Epithelial cell of prostate (primary cell): ENCODE measurements around the gene SIT1.

Experiments
- DNase-seq: peaks from one replicate; pipeline ENCODE4 v3.0.0-alpha.2; 2011; ENCODE audit warnings: low read depth, low spot score
- H3K27ac ChIP-seq: fragments of 450-650 bp; 2 replicates; pipeline ENCODE4 v1.5.1; 2017; ENCODE audit warnings: mild to moderate bottlenecking

SIT1 gene, protein sequence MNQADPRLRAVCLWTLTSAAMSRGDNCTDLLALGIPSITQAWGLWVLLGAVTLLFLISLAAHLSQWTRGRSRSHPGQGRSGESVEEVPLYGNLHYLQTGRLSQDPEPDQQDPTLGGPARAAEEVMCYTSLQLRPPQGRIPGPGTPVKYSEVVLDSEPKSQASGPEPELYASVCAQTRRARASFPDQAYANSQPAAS

DNA sequence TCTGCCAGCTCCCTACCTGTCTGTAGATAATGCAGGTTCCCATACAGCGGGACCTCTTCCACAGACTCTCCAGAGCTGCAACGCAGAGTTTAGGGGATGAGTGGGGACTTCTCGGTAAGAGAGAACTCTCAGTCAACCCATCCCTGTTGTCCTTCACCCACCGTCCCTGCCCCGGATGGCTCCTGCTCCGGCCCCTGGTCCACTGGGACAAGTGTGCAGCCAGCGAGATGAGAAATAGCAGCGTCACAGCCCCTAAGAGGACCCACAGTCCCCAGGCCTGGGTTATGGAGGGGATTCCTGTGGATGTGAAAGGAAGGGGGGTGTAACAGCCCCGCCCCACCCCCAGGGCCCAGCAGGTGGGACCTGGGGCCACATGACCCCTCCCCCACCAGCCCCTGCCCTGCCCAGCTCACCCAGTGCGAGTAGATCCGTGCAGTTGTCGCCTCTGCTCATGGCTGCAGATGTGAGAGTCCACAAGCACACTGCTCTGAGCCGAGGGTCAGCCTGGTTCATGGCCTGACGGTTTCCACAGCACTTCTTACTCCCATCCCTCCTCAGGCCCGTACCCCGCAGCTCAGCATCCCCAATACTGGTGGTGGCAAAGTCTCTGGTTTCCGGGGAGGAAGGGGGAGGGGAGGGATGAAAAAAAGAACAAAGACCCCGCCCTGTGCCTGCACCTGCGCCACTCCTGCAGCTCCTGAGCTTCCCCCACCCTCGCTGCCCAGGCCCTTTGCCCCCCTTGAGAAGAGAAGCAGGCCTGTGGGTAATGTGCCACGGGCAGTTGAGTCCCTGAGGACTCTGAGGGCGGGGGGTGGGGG, at the start of gene SIT1:
TSS of gene SIT1 (minus strand) at position 591 of the 818 bp plus-strand sequence. CDS start at position 513, 78 bp downstream.
- DNase-seq = no peak
- no peak within 1 kb of the TSS for H3K27ac ChIP-seq

DNA sequence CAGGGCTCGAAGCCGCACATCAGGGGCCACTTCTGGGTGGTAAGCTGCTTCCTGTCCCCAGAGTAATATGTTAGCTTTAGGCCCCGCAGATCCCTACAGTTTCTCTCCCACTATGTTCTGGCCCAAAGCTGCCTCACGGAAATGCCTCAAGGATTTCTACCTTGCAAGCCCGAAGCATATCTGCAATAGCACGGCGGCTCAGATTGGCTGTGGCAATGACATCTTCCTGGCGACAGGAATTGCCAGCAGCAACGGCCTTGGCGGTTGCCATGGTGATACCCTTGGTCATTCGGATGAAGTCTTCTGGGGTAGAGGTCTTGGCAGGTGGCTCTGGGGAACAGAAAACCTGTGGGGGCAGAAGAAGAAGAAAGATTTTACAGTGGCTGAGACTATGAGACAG, 49.3 kb upstream of the SIT1 start:
- no peak for DNase-seq
- no peak overlapping the region for H3K27ac ChIP-seq

DNA sequence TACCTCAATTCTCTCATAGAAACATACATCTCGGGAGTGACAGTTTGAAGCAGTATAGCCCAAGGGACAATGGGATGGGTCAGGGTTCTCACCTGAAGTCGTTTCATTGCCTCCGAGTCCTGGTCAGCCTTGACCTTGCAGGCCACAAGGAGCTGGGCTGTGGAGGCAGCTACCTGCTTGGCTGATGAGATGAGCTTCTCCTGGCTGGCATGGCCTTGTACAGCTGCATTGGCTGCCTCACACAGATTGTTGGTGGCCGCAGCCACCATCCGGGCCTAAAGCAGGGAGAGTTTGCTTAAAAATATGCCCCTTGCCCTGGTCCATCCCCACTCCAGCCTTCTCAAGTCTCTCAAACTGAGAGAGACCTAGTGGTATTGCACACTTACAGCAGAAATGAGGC, 47.5 kb upstream of the SIT1 start:
- no peak overlapping the region for H3K27ac ChIP-seq
- DNase-seq = no peak

DNA sequence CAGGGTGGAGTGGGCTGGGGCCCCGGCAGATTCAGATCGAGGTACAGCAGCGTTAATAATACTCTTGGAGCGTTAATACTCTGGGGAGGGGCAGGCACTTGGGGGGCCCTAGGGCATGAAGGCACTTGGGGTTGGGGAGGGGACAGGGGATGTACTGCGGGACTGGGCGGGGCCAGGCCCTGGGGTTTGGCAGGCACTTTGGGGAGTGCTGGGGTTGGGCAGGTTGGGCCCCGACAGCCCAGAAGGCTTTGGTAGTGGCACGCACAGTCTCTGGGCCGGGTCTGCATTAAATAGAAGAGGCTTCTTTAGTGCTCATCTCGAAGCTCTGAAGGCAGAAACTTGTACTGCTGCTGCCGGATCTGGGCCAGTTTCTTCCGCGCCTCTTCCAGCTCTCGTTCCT, 46.8 kb upstream of the SIT1 start:
- no peak for DNase-seq
- H3K27ac ChIP-seq = no peak overlapping the region

DNA sequence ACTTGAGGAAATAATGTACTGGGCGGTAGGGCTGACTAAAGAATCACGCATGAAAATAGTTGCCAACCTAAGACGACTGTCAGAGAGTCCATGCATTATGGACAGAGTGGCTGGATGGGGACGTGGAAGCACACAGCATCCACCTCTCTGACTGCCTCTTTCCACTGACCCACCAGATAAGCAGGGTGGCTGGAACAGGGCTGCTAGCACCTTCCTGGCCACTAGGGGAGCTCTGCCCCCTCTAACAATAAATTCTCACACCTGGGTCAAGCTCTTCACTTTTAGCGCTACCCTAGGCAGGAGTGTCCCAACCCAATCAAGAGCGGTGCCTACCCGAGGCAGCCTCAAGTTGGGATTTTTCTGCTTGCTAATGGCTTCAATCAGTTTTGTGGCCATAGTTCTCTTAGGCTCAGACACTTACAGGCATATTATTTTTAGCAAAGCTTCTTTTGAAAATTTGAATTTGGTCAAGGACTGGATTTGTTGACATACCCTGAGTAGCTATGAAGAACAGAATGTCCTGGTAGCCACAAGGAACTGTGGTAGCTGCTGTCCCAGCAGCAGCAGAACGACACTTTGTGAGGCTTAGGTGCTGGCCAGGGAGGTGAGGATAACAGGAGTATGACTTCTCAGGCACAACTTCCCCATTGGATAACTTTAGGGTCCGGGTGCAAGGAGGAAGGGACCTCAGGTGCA, 45.9 kb upstream of the SIT1 start:
- DNase-seq = no peak
- H3K27ac ChIP-seq = no peak overlapping the region

DNA sequence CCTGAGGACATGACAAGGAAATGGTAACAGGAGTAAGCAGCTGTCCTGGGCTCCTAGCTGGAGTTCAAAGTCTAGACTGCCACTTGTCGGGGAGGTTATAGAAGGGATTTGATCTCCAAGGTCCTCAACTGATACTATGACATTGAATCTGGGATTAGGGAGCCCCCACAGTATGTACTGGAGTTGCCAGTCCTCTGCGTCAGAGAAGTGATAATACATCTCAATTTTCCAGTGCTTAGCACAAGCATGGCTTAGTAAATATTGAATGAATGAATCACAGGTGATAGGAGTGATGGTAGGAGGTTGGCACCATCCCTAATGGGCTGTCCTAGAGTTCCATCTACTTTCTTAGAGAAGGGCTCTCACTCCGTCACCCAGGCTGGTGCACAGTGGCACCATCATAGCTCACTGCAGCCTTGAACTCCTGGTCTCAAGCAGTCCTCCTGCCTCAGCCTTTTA, 45.2 kb upstream of the SIT1 start:
- no peak overlapping the region for H3K27ac ChIP-seq
- DNase-seq = no peak

DNA sequence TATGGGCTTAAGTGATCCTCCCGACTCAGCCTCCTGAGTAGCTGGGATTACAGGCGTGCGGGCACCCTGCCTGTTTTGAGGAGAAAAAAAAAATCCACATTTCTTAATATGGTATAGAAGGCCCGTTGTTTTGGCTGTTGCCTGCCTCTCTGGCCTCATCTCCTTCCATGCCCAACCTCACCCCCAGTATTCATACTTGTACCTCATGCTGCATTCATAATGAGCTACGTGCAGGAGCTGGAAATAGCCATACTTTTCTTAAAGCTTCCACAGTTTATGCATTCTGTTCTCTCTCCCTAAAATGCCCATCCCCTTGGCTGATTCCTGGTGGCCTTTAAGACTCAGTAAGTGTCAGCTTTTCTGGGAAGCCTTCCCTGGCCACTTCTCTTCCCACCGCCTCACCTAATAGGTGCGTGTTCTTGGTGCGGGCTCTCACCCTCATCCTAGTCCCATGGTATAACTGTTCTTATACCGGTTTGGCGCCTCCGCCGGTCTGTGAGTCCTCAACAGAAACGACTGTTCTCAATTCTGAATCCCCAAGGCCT, 41.1 kb upstream of the SIT1 start:
- DNase-seq = no peak
- no peak overlapping the region for H3K27ac ChIP-seq

DNA sequence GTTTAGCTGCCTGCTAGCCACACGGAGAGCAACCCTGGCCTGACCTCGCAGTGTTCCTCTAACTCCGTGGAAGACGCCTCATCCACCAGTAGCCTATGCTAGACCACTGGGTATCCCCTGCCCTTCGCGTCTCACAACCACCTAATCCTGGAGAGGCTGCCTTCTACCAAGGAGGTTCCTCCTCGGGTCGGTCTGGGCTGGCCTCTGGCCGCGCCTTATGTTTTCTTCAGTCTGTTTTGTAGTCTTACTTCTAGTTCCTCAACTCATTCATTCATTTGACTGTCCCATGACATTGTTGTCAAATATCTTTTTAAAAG, 40.6 kb upstream of the SIT1 start:
- peak overlapping the region; percentile 73 for H3K27ac ChIP-seq
- DNase-seq = no peak

DNA sequence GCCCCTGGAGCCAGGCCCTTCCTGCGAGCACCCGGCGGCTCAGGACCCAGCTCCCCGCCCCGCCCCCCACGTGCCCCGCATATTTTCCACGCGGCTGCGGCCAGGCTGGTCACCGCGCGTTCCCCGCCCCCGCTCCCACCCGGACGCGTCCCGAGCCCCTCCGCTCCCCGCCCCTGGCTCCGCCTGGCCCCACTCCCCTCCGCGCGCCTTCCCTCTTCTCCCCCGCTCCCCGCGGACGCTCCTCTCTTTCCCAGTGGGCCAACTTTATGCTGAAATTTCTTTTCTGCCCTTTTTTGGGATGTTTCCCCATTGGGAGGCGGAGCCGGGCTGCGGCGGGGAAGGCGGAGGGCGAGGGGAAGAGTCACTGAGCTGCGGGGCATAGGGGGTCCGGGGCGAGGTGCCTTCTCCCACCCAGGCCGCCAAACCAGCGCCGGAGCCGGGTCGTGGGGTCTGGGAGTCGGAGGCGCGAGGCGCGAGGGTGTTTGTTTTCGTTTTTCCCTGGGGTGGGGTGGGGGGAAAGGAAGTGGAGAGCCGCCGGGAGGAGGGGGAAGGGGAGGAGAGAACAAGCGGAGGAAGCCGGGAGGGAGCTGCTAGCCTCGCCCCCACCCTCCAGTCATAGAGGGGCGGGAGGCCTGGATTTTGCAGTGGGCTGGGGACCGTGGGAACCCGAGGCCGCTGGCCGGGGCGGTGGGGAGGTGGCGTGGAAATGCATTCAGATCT, 40.0 kb upstream of the SIT1 start:
- DNase-seq = no peak
- H3K27ac ChIP-seq = peak overlapping the region; percentile 73

DNA sequence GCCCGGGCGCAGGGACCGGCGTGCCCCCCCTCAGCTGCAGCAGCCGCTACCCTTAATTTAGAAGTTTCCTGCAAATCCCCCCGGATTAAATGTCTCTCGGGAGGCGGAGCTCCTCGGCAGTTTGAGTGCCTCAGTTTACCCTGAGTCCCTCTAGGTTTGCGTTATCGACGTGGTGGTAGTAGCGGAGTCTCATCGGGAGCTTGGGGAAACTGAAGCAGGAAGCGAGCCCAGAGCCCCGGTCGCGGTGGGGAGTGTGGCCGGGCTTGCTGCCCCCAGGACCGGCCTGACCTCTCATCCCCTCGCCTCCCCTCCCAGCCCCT, 39.5 kb upstream of the SIT1 start:
- no peak for DNase-seq
- H3K27ac ChIP-seq = peak overlapping the region; percentile 73

DNA sequence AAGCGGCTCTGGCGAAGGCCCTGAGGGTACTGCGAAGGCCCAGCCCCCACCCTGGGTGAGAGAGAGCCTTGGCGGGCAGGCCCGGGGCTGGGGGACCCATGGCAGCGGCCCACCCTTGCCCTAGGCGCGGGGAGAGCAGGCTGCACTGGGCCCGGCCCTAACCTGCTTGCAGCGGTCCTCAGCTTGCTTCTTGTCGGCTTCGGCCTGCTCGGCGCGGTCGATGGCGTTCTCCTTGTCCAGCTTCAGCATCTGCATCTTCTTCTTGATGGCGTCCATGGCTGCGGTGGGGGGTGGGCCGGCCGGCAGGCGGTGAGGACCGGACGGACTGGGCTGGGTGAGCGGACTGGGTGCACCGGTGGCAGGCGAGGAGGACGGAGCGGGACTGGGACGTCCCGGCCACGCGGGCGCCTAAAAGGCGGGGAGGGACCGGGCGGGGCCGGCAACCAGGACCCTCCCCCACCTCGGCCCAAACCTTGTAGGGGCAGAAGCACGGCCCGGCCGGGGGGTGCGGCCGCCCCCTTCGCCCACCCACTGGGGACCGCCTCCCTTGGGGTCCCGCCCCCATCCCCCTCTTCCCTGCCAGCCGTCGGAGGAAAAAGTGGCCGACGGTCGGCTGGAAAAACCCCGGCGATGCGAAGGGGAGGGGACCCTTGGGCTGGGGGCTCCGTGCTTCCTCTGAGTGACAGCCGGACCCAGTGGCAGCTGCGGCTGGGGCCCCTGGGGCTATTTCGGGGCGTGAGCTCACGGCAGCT, 39.0 kb upstream of the SIT1 start, which contains the start of gene TPM2:
TSS of gene TPM2 (minus strand) at position 384 of the 752 bp plus-strand sequence. CDS start at position 276, 108 bp downstream.
- H3K27ac ChIP-seq = peak within 1 kb of the TSS; percentile 73

DNA sequence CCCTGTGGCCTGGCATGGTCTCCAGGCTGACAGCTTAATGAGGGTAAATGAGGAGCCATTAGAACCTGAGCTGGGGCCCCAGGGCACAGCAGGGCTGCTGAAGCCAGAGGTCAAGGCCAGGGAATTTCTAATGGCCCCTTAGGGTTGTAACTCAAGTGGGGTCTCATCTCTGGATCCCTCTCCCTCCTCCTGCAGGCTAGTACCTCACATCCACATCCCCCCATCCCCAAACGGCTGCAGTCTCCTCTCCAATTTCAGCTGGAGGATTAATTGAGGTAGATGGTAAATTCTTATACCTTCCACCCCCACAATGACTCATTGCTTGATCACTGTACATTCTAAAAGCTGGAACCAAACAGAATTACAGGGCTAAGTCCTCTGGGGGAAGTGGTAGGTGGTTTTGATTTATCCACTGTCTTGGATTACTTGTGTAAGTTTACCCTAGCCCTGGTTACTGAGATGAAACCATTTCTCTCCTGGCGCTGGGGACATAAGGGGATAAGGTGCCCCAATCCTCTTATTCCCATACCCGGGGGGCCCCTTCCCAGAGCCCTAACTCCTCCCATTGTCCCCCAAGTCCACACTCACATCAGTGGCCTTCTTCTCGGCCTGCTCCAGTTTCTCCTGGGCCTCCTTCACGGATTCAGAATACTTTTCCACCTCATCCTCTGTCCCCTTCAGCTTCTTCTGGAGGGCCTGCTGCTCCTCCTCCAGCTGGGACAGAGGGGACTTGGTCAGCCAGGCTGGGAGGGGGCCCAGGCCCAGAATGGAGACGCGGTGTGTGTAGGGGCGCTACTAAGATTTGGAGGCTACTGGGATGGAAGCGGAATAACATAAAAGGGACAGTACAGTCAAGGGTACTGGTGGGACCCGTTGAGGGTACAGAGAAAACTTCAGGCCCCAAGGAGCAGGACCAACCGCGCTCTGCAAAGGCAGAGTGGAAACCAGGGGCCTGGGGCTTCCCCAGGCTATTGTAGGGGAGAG, 38.1 kb upstream of the SIT1 start:
- peak; percentile 33 for DNase-seq

More for the DNA sequence above, 39.0 kb upstream of the SIT1 start, which contains the start of gene TPM2:
- no peak for DNase-seq

DNA sequence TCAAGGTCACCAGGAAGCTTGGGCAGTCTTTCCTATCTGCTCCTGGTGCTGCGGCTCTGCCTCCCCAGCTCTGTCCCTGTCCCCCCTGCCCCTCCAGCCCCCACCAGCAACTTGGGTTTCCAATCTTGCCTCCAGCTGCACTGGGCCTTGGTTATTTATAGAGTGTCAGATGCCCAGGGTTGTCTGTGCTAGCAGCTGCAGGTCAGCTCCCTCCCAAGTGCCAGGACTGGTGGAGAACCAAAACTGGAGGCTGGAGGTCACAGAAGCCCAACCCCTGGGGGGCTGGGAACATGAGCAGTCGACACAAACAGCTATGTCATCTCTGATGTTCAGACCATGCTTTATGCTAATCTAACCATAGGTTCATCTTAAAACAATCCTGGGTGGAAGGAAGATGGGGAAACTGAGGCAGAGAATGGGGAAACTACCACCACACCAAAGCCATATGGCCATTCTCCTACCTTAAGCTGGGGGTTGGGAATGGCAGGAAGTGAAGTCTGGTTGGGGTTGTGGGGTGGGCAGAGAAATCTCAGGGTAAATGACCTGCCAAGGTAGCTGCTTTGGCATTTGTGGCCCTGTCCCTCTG, 37.3 kb upstream of the SIT1 start:
- peak overlapping the region; percentile 73 for H3K27ac ChIP-seq

More for the DNA sequence above, 38.1 kb upstream of the SIT1 start:
- H3K27ac ChIP-seq = peak overlapping the region; percentile 73

DNA sequence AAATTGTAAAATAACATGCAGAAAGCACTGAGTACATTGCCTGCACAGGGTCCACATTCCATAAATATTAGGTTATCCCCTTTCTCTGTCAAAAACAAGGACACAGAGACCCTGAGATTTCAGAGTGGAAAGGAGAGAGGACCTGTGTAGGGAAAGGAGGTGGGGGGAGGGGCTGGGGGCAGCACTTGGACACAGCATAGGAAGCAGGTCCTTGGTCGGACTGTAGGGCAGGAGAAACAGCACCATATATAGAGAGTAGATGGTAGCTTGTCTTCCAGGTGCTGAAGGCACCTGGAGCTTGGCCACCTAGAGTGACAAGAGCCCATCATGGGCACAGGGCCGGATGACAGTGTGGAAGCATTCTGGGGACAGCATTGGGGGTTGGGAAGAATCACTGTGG, 36.6 kb upstream of the SIT1 start:
- no peak overlapping the region for H3K27ac ChIP-seq
- DNase-seq = no peak

More for the DNA sequence above, 37.3 kb upstream of the SIT1 start:
- DNase-seq = no peak

DNA sequence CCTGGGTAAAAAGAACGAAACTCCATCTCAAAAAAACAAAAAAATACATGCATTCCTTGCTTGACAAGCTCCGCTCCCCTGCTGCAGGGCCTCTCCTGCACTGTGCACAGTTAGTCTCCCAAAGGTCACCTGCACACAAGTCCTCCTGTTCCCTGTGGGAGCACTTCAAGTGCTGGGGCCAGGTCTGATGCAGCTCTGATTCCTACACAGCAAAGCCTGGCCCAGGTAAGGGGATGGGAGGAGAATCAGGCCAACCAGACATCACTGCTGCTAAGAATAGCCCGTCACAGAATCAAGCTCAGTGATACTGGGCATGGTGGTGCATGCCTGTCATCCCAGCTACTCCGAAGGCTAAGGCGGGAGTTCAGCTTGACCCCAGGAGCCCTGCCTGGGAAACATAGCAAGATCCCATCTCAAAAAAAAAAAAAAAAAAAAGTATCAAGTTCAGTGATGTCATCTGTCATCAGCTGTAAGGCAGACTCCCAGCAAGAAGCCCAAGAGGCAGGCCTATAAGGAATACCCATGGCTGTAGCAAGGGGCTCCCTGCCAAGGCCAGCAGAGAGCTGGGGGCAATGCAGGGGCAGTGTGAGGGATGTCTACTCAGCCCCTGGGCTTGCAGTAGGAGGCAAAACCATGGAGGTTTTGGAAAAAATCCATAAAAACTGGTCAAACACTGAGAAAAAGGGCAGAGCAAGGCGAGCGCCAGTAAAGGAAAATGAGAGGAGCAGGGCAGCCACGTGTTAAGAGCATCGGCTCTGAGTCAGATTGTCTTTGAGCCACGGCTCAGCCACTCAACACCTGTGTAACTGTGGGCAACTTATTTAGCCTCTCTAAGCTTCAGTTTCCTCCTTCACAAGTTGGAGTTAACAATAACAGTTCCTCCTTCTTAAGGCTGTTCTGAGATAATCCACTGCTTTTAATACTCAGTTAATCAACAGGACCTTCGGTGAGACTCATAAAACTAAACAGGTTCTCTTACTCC, 35.8 kb upstream of the SIT1 start:
- H3K27ac ChIP-seq = no peak overlapping the region
- no peak for DNase-seq

DNA sequence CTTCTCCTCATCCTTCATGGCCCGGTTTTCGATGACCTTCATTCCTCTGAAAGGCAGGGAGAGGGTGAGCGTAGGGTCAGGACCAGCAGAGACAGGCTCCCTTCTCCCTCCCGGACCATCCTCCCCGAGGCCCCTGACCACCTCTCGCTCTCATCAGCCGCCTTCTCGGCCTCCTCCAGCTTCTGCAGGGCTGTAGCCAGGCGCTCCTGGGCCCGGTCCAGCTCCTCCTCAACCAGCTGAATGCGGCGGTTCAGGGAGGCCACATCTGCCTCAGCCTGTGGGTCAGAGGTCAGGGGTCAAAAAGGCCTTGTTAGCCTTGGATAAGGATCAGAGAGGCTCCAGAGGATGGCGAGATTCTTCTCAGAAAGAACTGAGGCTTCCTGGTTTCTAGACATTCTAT, 34.8 kb upstream of the SIT1 start:
- no peak for DNase-seq
- no peak overlapping the region for H3K27ac ChIP-seq

DNA sequence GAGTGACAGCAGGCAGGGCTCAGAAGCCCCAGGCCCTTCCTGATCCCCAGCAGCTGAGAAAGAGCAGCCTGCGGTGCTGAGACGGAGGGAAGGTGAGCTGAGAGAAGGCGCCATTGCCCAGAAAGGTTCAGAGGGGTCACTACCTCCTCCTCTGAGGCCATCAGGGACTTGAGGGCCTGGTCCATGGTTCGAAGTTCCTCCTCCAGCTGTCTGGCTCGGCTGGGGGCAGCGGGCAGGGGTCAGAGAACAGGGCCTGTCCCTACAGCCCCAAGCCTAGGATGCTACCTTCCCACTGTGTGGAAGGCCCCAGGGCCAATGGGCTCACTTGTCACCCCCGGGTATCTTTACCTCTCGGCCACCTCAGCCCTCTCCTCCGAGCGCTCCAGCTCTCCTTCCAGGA, 34.2 kb upstream of the SIT1 start:
- no peak overlapping the region for H3K27ac ChIP-seq

More for the DNA sequence above, 34.2 kb upstream of the SIT1 start:
- DNase-seq = no peak
